ENCODE measurements around the gene MZT2A. TPM values are rescaled to one million over a fixed set of nuclear protein-coding genes. Genes with fewer than 3 reads are reported as not detected.
"Not testable (repeated sequence)": the region's sequence is repeated elsewhere in the genome, so short reads cannot be mapped to it uniquely, and the experiment has no call there.

Gene MZT2A
- total and polyA plus RNA-seq, 5 donors from 2014 or later = 97.9 to 201 (median 122) TPM

DNA sequence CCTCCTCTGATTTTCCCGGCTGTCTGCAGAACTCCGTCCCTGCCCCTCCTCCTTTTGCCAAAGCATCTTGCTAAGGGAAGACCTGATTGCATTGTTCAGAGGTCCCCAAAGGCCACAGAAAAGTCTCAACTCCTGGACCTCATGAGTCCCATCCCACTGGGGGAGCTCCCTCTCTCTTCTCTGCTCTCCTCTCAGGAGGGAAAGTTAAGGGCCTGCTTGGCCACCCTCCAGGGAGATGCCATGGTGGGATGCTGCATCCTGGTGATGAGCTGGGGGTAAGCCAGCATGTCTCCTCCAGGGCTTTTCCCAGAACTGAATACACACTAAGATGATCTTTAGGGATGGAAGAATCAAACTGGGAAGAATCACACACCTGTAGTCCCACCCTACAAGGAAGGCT lies 18.9 kb downstream of the MZT2A start:
- H3K4me1 Mint-ChIP-seq; H3K4me1 ChIP-seq (ENCODE audit: control insufficient read depth, insufficient read depth, low read length, poor library complexity, severe bottlenecking); H3K27me3 Mint-ChIP-seq; ATAC-seq (ENCODE audit: low read depth in 2 of 2); H3K4me3 ChIP-seq (ENCODE audit: low read depth, low read length); H3K27ac Mint-ChIP-seq; H3K4me3 Mint-ChIP-seq; H3K27me3 ChIP-seq (ENCODE audit: control insufficient read depth, insufficient read depth, low read length); H3K36me3 Mint-ChIP-seq; H3K9me3 ChIP-seq (ENCODE audit: control insufficient read depth in 2 of 2, low read length in 2 of 2); H3K9me3 Mint-ChIP-seq; H3K36me3 ChIP-seq (ENCODE audit: control insufficient read depth, insufficient read depth, low read length); H3K27ac ChIP-seq (ENCODE audit: insufficient read depth, low read length, poor library complexity, severe bottlenecking); DNase-seq: not testable (repeated sequence)

DNA sequence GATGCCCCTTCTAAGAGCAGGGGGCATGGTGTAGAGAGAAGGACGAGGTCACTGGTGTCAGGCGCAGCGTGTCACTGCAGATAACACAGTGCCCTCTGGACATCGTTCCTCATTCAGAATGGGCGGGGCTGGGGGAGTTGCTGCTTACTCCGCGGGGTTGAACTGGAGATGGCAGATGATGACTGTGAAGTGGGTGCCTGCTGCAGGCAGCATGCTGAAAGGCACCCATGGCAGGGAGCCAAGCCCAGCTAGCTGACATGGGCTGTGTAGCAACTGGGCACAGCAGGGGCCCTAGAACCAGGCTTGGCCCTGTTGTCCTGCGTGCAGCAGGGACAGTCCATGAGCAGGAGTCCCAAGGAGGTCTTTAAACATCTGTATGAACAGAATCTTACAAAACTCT lies 20.6 kb downstream of the MZT2A start:
- H3K27ac ChIP-seq (ENCODE audit: insufficient read depth, low read length, poor library complexity, severe bottlenecking); DNase-seq; H3K4me1 ChIP-seq (ENCODE audit: control insufficient read depth, insufficient read depth, low read length, poor library complexity, severe bottlenecking); H3K9me3 ChIP-seq (ENCODE audit: control insufficient read depth in 2 of 2, low read length in 2 of 2); H3K27me3 ChIP-seq (ENCODE audit: control insufficient read depth, insufficient read depth, low read length); H3K9me3 Mint-ChIP-seq; H3K4me3 ChIP-seq (ENCODE audit: low read depth, low read length); H3K27me3 Mint-ChIP-seq; H3K4me1 Mint-ChIP-seq; H3K4me3 Mint-ChIP-seq; H3K36me3 ChIP-seq (ENCODE audit: control insufficient read depth, insufficient read depth, low read length); ATAC-seq (ENCODE audit: low read depth in 2 of 2); H3K36me3 Mint-ChIP-seq: not testable (repeated sequence)
- peak overlapping the region in 1 of 3 donors; percentile 47 for H3K27ac Mint-ChIP-seq

DNA sequence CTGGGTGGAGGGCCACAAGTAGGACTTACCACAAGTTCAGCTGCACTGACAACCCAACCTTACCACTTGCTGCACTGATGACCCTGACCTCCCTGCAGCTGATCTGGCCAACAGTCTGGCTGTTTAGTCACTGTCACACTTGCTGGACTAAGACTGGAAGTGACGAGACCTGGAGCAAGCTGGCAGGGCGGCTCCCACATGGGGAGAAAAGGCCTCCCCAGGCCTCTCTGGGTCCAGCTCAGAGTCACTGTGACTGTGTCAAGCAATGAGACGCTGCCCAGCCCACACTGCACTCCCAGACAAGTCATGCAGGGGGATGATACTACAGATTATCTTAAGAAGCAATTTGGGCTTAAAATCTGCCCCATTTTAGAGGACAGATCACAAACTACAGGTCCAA lies 21.3 kb downstream of the MZT2A start:
- H3K4me1 ChIP-seq (ENCODE audit: control insufficient read depth, insufficient read depth, low read length, poor library complexity, severe bottlenecking); H3K27me3 Mint-ChIP-seq; H3K9me3 Mint-ChIP-seq; DNase-seq; H3K27ac ChIP-seq (ENCODE audit: insufficient read depth, low read length, poor library complexity, severe bottlenecking); H3K4me3 Mint-ChIP-seq; H3K4me3 ChIP-seq (ENCODE audit: low read depth, low read length); H3K27ac Mint-ChIP-seq; H3K4me1 Mint-ChIP-seq; H3K36me3 Mint-ChIP-seq; ATAC-seq (ENCODE audit: low read depth in 2 of 2); H3K9me3 ChIP-seq (ENCODE audit: control insufficient read depth in 2 of 2, low read length in 2 of 2); H3K36me3 ChIP-seq (ENCODE audit: control insufficient read depth, insufficient read depth, low read length); H3K27me3 ChIP-seq (ENCODE audit: control insufficient read depth, insufficient read depth, low read length): not testable (repeated sequence)

DNA sequence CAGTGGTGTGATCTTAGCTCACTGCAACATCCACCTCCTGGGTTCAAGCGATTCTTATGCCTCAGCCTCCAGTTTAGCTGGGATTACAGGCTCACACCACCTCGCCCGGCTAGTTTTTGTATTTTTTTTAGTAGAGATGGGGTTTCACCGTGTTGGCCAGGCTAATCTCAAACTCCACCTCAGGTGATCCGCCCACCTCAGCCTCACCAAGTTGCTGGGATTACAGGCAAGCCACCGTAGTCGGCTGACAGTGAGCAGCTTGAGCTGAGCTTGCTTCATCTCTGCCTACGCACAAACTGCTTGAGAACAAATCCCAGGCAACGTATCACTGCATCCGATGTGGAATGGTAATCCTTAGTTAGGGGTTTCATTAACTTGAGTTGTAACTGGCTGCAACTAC lies 24.5 kb downstream of the MZT2A start:
- not testable (repeated sequence) for DNase-seq; H3K27ac Mint-ChIP-seq; H3K36me3 Mint-ChIP-seq; ATAC-seq (ENCODE audit: low read depth in 2 of 2); H3K4me1 ChIP-seq (ENCODE audit: control insufficient read depth, insufficient read depth, low read length, poor library complexity, severe bottlenecking); H3K4me1 Mint-ChIP-seq; H3K4me3 ChIP-seq (ENCODE audit: low read depth, low read length); H3K4me3 Mint-ChIP-seq; H3K36me3 ChIP-seq (ENCODE audit: control insufficient read depth, insufficient read depth, low read length); H3K27ac ChIP-seq (ENCODE audit: insufficient read depth, low read length, poor library complexity, severe bottlenecking); H3K9me3 ChIP-seq (ENCODE audit: control insufficient read depth in 2 of 2, low read length in 2 of 2); H3K27me3 Mint-ChIP-seq; H3K9me3 Mint-ChIP-seq; H3K27me3 ChIP-seq (ENCODE audit: control insufficient read depth, insufficient read depth, low read length)

DNA sequence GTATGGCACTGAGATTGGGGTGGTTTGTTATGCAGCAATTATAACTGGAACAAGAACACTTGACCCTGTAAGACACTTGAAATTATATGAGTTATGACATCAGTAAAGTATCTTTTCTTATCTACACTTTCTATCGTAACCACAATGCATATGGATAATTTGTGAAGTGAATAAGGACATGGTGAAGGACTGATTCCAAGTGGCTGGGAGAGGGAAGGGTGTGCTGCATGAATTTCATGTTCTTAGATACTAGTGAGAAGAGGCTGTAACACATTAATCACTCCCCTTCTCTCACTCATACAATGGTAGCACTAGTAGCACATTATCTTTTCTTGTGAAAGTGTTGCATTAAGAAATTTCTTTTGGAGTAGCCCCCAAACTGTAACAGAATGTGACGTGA lies 37.3 kb downstream of the MZT2A start:
- not testable (repeated sequence) for H3K36me3 ChIP-seq (ENCODE audit: control insufficient read depth, insufficient read depth, low read length)

DNA sequence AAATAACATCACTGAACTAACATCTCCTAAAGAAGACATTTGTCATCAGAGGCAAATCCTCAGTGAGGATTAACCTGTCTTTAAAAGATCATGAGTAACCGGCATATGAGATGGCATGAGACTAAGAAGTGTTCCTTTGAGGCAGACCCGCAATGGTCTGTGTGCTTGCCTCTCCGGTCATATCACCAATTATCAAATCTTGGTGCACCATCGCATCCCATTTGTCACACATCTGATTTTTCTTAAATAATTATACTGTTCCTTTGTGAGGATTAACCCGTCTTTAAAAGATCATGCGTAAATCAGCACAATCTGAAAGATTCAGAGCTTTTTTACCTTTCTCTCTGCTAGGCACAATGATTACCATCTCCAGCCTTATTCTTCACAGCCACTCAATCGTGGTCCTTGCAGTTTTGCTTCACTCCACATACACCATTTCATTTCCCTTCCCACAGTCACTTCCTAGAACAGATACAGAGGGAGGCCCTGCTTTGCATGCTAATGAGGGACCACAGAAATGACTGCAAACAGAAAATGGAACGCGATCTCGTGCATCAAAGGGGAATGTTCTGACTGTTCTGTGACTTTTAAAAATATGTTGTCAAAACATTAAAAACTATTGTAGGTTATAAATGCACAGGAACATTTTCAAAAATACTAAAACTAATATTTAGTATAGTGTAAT lies 40.8 kb downstream of the MZT2A start:
- not testable (repeated sequence) for H3K4me1 ChIP-seq (ENCODE audit: control insufficient read depth, insufficient read depth, low read length, poor library complexity, severe bottlenecking); H3K27ac ChIP-seq (ENCODE audit: insufficient read depth, low read length, poor library complexity, severe bottlenecking); H3K36me3 Mint-ChIP-seq; H3K4me1 Mint-ChIP-seq; H3K4me3 ChIP-seq (ENCODE audit: low read depth, low read length); H3K9me3 Mint-ChIP-seq; ATAC-seq (ENCODE audit: low read depth in 2 of 2); H3K36me3 ChIP-seq (ENCODE audit: control insufficient read depth, insufficient read depth, low read length); H3K27ac Mint-ChIP-seq; H3K27me3 Mint-ChIP-seq; H3K27me3 ChIP-seq (ENCODE audit: control insufficient read depth, insufficient read depth, low read length); H3K9me3 ChIP-seq (ENCODE audit: control insufficient read depth in 2 of 2, low read length in 2 of 2); H3K4me3 Mint-ChIP-seq
- peak in 1 of 3 donors; percentile 17 for DNase-seq

More for the DNA sequence above, 37.3 kb downstream of the MZT2A start:
- not testable (repeated sequence) for H3K27ac Mint-ChIP-seq; H3K27me3 ChIP-seq (ENCODE audit: control insufficient read depth, insufficient read depth, low read length); H3K4me1 ChIP-seq (ENCODE audit: control insufficient read depth, insufficient read depth, low read length, poor library complexity, severe bottlenecking); H3K4me3 Mint-ChIP-seq; H3K27ac ChIP-seq (ENCODE audit: insufficient read depth, low read length, poor library complexity, severe bottlenecking); H3K9me3 ChIP-seq (ENCODE audit: control insufficient read depth in 2 of 2, low read length in 2 of 2); H3K9me3 Mint-ChIP-seq; ATAC-seq (ENCODE audit: low read depth in 2 of 2); H3K36me3 Mint-ChIP-seq; DNase-seq; H3K4me3 ChIP-seq (ENCODE audit: low read depth, low read length); H3K4me1 Mint-ChIP-seq
- peaks cover 13% of the 10 kb centered on the region for H3K27me3 Mint-ChIP-seq

DNA sequence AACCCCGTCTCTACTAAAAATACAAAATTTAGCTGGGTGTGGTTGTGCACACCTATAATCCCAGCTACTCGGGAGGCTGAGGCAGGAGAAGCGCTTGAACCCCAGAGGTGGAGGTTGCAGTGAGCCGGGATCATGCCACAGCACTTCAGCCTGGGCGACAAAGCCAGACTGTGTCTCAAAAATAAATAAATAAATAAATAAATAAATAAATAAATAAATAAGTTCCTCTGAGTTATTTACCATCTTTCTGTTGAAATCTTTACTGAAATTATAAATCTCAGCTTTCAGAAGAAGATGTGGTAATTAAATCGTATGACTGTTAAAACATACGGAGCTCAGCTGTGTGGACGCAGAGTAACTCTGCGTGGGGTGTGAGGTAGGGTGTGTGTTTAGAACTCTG lies 44.2 kb downstream of the MZT2A start:
- not testable (repeated sequence) for H3K4me3 Mint-ChIP-seq; H3K4me3 ChIP-seq (ENCODE audit: low read depth, low read length); H3K27me3 Mint-ChIP-seq; H3K27ac ChIP-seq (ENCODE audit: insufficient read depth, low read length, poor library complexity, severe bottlenecking); H3K36me3 Mint-ChIP-seq; H3K36me3 ChIP-seq (ENCODE audit: control insufficient read depth, insufficient read depth, low read length); H3K27me3 ChIP-seq (ENCODE audit: control insufficient read depth, insufficient read depth, low read length); H3K9me3 ChIP-seq (ENCODE audit: control insufficient read depth in 2 of 2, low read length in 2 of 2); ATAC-seq (ENCODE audit: low read depth in 2 of 2); H3K4me1 ChIP-seq (ENCODE audit: control insufficient read depth, insufficient read depth, low read length, poor library complexity, severe bottlenecking); H3K27ac Mint-ChIP-seq; H3K4me1 Mint-ChIP-seq; DNase-seq; H3K9me3 Mint-ChIP-seq

DNA sequence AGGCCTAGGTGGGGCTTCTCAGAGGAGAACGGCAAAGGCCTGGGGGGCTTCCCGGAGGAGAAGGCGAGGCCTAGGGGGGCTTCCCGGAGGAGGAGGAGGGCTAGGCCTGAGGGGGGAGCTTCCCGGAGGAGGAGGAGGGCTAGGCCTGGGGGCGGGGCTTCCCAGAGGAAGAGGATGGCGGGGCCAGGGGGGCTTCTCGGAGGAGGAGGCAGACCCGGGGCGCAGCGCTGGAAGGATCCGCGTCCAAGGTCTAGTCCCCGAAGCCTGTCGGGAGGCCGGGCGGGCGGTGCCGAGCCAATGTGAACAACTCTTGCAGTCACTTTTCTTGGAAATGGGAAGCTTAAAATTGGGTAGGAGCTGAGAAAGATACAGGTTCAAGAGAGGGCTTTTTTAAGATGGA lies 46.3 kb downstream of the MZT2A start:
- H3K27me3 ChIP-seq (ENCODE audit: control insufficient read depth, insufficient read depth, low read length) = no peaks in the 10 kb centered on the region
- H3K27ac ChIP-seq (ENCODE audit: insufficient read depth, low read length, poor library complexity, severe bottlenecking) = no peak overlapping the region
- Mint-ChIP-seq H3K36me3 (no peaks in the 10 kb centered on the region), H3K27ac (no peak overlapping the region), H3K4me1 (no peaks in the 10 kb centered on the region), H3K4me3 (no peak overlapping the region), H3K27me3 (peaks cover under 1% of the 10 kb centered on the region), H3K9me3 (peaks cover 0 to 4% (median 0%) of the 10 kb centered on the region in 7 donors)
- H3K4me3 ChIP-seq (ENCODE audit: low read depth, low read length) = no peak overlapping the region
- no peaks in the 10 kb centered on the region for H3K36me3 ChIP-seq (ENCODE audit: control insufficient read depth, insufficient read depth, low read length)
- no peak for DNase-seq
- H3K4me1 ChIP-seq (ENCODE audit: control insufficient read depth, insufficient read depth, low read length, poor library complexity, severe bottlenecking) = no peaks in the 10 kb centered on the region
- H3K9me3 ChIP-seq (ENCODE audit: control insufficient read depth in 2 of 2, low read length in 2 of 2) = no peaks in the 10 kb centered on the region
- no peak for ATAC-seq (ENCODE audit: low read depth in 2 of 2)
